ENCODE measurements around the gene THBD. TPM values are rescaled to one million over a fixed set of nuclear protein-coding genes. Genes with fewer than 3 reads are reported as not detected.

The THBD gene
- total and polyA plus RNA-seq, 2 donors (not counting 1 experiment from before 2014, with no cell fraction given): 0.99 to 8.4 TPM

DNA sequence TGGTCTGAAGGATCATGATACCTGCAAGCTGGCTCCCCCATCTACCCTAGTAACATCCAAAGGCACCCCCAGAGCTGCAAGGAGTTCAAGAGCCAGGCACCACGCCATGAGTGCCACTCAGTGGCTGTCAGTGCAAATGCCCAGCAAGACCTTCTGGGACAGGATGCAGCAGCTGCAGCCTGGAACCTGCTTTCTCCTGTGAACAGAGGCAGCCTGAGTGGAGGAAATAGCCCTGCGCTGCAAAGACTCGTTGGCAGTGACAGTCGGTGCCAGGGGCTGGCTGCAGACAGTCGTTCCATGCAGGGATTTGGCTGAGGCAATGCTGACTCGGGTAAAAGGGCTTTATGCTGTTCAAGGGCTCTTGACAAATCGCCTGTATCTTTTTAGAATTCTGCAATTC, 30.1 kb downstream of the THBD start:
- H3K4me3 ChIP-seq (replicated peaks in 1 of 4; ENCODE audit: control extremely low read depth in 1 of 4, insufficient read depth in 1 of 4, low read depth in 3 of 4, low read length in 4 of 4): no peak overlapping the region
- no peak overlapping the region for H3K9ac ChIP-seq (ENCODE audit: insufficient read depth, low read length)
- H3K36me3 ChIP-seq (ENCODE audit: control insufficient read depth, insufficient read depth, low read length): no peaks in the 10 kb centered on the region

GRCh38 chr20:23018941-23019340, 30.5 kb downstream of the THBD start:
- Histone ChIP-seq H3K9ac (ENCODE audit: insufficient read depth, low read length) (no peak overlapping the region), H2AFZ (ENCODE audit: low read length) (no peak overlapping the region), H3K9me3 (ENCODE audit: control insufficient read depth, insufficient read depth, low read depth, low read length) (no peaks in the 10 kb centered on the region), H3K27me3 (ENCODE audit: control insufficient read depth, insufficient read depth, low read length) (no peaks in the 10 kb centered on the region), H3K27ac (ENCODE audit: insufficient read depth, low read length) (no peak overlapping the region), H3K36me3 (ENCODE audit: control insufficient read depth, insufficient read depth, low read length) (no peaks in the 10 kb centered on the region), H3K4me1 (ENCODE audit: control insufficient read depth, extremely low read depth, insufficient read depth, low read length) (no peaks in the 10 kb centered on the region), H3K4me2 (ENCODE audit: extremely low read depth, insufficient read depth, low read length) (no peak overlapping the region), H3K4me3 (replicated peaks in 1 of 4; ENCODE audit: control extremely low read depth in 1 of 4, insufficient read depth in 1 of 4, low read depth in 3 of 4, low read length in 4 of 4) (no peak overlapping the region), H3K79me2 (ENCODE audit: control insufficient read depth, insufficient read depth, low read length) (no peaks in the 10 kb centered on the region), H4K20me1 (ENCODE audit: control insufficient read depth, extremely low read depth, insufficient read depth, low read length) (no peaks in the 10 kb centered on the region)
- no peak for TF ChIP-seq EZH2 (IDR thresholded peaks at IDR 0.05; ENCODE audit: low read length, missing control alignments)
- TF ChIP-seq, protein P1, sequence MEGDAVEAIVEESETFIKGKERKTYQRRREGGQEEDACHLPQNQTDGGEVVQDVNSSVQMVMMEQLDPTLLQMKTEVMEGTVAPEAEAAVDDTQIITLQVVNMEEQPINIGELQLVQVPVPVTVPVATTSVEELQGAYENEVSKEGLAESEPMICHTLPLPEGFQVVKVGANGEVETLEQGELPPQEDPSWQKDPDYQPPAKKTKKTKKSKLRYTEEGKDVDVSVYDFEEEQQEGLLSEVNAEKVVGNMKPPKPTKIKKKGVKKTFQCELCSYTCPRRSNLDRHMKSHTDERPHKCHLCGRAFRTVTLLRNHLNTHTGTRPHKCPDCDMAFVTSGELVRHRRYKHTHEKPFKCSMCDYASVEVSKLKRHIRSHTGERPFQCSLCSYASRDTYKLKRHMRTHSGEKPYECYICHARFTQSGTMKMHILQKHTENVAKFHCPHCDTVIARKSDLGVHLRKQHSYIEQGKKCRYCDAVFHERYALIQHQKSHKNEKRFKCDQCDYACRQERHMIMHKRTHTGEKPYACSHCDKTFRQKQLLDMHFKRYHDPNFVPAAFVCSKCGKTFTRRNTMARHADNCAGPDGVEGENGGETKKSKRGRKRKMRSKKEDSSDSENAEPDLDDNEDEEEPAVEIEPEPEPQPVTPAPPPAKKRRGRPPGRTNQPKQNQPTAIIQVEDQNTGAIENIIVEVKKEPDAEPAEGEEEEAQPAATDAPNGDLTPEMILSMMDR (conservative IDR thresholded peaks at IDR 0.05 in 1 of 2, IDR thresholded peaks at IDR 0.05 in 1 of 2; ENCODE audit: low read depth in 1 of 2, low read length in 2 of 2): no peak
- no peak for DNase-seq (ENCODE audit: low read depth in 2 of 2)

More for the DNA sequence above, 30.1 kb downstream of the THBD start:
- no peaks in the 10 kb centered on the region for H3K27me3 ChIP-seq (ENCODE audit: control insufficient read depth, insufficient read depth, low read length)
- TF ChIP-seq, protein P1 (conservative IDR thresholded peaks at IDR 0.05 in 1 of 2, IDR thresholded peaks at IDR 0.05 in 1 of 2; ENCODE audit: low read depth in 1 of 2, low read length in 2 of 2): no peak
- no peak for TF ChIP-seq EZH2 (IDR thresholded peaks at IDR 0.05; ENCODE audit: low read length, missing control alignments)
- H2AFZ ChIP-seq (ENCODE audit: low read length): no peak overlapping the region
- H3K79me2 ChIP-seq (ENCODE audit: control insufficient read depth, insufficient read depth, low read length): no peaks in the 10 kb centered on the region
- no peak overlapping the region for H3K4me2 ChIP-seq (ENCODE audit: extremely low read depth, insufficient read depth, low read length)
- no peak for DNase-seq (ENCODE audit: low read depth in 2 of 2)
- H3K9me3 ChIP-seq (ENCODE audit: control insufficient read depth, insufficient read depth, low read depth, low read length): no peaks in the 10 kb centered on the region
- no peak overlapping the region for H3K27ac ChIP-seq (ENCODE audit: insufficient read depth, low read length)
- H3K4me1 ChIP-seq (ENCODE audit: control insufficient read depth, extremely low read depth, insufficient read depth, low read length): no peaks in the 10 kb centered on the region
- no peaks in the 10 kb centered on the region for H4K20me1 ChIP-seq (ENCODE audit: control insufficient read depth, extremely low read depth, insufficient read depth, low read length)

GRCh38 chr20:23018432-23018831, 31.0 kb downstream of the THBD start:
- TF ChIP-seq, protein P1 (conservative IDR thresholded peaks at IDR 0.05 in 1 of 2, IDR thresholded peaks at IDR 0.05 in 1 of 2; ENCODE audit: low read depth in 1 of 2, low read length in 2 of 2): no peak
- TF ChIP-seq EZH2 (IDR thresholded peaks at IDR 0.05; ENCODE audit: low read length, missing control alignments): no peak
- no peaks in the 10 kb centered on the region for H3K36me3 ChIP-seq (ENCODE audit: control insufficient read depth, insufficient read depth, low read length)
- H2AFZ ChIP-seq (ENCODE audit: low read length): no peak overlapping the region
- no peak for DNase-seq (ENCODE audit: low read depth in 2 of 2)
- H3K9ac ChIP-seq (ENCODE audit: insufficient read depth, low read length): no peak overlapping the region
- H3K27me3 ChIP-seq (ENCODE audit: control insufficient read depth, insufficient read depth, low read length): no peaks in the 10 kb centered on the region
- H3K9me3 ChIP-seq (ENCODE audit: control insufficient read depth, insufficient read depth, low read depth, low read length): no peaks in the 10 kb centered on the region
- no peak overlapping the region for H3K27ac ChIP-seq (ENCODE audit: insufficient read depth, low read length)
- H4K20me1 ChIP-seq (ENCODE audit: control insufficient read depth, extremely low read depth, insufficient read depth, low read length): no peaks in the 10 kb centered on the region
- no peaks in the 10 kb centered on the region for H3K4me1 ChIP-seq (ENCODE audit: control insufficient read depth, extremely low read depth, insufficient read depth, low read length)
- H3K79me2 ChIP-seq (ENCODE audit: control insufficient read depth, insufficient read depth, low read length): no peaks in the 10 kb centered on the region
- H3K4me3 ChIP-seq (replicated peaks in 1 of 4; ENCODE audit: control extremely low read depth in 1 of 4, insufficient read depth in 1 of 4, low read depth in 3 of 4, low read length in 4 of 4): no peak overlapping the region
- H3K4me2 ChIP-seq (ENCODE audit: extremely low read depth, insufficient read depth, low read length): no peak overlapping the region
